ENCODE data around the gene RNPS1.

DNA sequence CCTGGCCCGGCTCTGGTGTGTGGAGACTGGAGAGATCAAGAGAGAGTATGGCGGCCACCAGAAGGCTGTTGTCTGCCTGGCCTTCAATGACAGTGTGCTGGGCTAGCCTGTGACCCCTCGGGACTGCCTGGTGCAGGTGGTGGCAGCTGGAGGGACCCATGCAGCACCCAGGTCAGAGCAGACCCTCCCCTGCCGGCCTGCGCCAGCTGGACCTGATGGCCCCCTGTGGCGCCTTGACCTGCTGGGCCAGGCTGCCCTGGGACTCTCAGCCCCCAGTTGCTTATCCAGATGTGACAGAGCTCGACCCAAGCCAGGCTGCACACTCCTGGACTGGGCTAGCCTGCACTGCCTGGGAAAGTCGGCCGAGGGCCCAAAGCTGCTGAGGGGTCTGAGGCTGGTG is 59.2 kb downstream of the RNPS1 start:
- TF ChIP-seq, protein P1, sequence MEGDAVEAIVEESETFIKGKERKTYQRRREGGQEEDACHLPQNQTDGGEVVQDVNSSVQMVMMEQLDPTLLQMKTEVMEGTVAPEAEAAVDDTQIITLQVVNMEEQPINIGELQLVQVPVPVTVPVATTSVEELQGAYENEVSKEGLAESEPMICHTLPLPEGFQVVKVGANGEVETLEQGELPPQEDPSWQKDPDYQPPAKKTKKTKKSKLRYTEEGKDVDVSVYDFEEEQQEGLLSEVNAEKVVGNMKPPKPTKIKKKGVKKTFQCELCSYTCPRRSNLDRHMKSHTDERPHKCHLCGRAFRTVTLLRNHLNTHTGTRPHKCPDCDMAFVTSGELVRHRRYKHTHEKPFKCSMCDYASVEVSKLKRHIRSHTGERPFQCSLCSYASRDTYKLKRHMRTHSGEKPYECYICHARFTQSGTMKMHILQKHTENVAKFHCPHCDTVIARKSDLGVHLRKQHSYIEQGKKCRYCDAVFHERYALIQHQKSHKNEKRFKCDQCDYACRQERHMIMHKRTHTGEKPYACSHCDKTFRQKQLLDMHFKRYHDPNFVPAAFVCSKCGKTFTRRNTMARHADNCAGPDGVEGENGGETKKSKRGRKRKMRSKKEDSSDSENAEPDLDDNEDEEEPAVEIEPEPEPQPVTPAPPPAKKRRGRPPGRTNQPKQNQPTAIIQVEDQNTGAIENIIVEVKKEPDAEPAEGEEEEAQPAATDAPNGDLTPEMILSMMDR (conservative IDR thresholded peaks at IDR 0.05; ENCODE audit: low read length): no peak
- TF ChIP-seq EZH2phosphoT487 (IDR thresholded peaks at IDR 0.05; ENCODE audit: borderline replicate concordance, low read depth, low read length): no peak

All from OCI-LY7 (cell line).